IPS-11a (cell line): ENCODE results near the gene LDLRAD3.

Experiments
- H3K4me3 ChIP-seq: one replicate; pipeline ENCODE4 v1.5.1; 2013; ENCODE audit warnings: low read depth, low read length, control low read depth

LDLRAD3 gene

GRCh38 chr11:35927104-35927503, 16.8 kb upstream of the LDLRAD3 start:
- no peak overlapping the region for H3K4me3 ChIP-seq

- no peak overlapping the region for H3K4me3 ChIP-seq
Measured at GRCh38 chr11:35927682-35928081, 16.2 kb upstream of the LDLRAD3 start.

- H3K4me3 ChIP-seq = no peak overlapping the region
Measured at GRCh38 chr11:35928688-35929395, 15.0 kb upstream of the LDLRAD3 start.

- H3K4me3 ChIP-seq = no peak overlapping the region
Measured at GRCh38 chr11:35930466-35930865, 13.4 kb upstream of the LDLRAD3 start.

GRCh38 chr11:35932121-35932520, 11.7 kb upstream of the LDLRAD3 start:
- no peak overlapping the region for H3K4me3 ChIP-seq

DNA sequence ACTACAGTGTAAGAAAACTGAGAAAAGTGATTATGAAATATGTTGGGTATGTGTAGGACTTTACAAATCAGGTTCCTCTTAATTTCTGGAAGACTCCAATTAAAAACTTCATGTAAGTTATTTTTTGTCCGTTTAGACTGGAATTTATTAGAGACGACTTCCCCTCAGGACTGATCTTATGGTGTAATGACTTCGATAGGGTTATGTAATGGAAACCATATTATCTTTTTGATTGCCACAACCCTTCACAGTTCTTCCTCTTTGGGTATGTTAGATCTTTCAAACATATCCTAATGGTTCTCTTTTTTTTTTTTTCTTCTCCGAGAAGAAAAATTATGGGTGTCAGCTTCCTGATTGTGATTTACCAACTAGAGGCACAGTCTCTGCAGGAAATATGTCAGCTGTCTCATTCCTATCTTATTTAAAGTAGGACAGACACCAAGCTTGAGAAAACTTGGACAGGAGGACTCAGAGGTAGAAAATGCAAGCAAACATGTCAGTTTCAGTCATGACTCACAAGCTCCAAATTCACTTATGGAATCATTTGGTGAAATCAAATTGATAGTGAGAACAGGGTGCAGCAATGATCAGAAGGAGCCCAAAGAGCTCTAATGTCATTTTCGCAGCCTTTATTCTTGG, 11.1 kb upstream of the LDLRAD3 start:
- no peak overlapping the region for H3K4me3 ChIP-seq

DNA sequence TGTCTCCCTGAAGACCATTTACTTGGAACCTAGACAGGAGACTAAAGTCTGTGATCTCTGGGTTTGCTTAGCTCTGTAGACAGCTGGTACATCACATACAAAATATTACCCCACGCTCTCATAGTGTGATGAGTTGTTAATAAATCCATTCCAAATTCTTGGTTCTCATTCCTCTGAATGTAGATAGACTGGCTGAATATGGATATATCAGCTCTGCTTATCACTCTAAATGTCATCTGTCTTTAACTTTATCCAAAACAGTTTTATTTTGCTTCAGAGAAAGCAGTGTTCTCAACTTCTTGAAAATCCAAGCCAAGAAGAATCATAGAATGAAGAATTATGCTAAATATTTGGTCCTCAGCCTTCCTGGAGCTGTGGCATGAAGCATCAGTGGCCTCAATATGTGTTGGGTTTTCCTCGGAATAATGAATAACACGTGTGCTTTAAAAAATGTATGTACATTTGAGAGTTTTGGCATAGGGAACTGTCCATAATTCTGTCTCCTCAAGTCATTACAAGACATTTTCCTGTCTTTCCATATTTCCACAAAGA, 10.5 kb upstream of the LDLRAD3 start:
- no peak overlapping the region for H3K4me3 ChIP-seq

DNA sequence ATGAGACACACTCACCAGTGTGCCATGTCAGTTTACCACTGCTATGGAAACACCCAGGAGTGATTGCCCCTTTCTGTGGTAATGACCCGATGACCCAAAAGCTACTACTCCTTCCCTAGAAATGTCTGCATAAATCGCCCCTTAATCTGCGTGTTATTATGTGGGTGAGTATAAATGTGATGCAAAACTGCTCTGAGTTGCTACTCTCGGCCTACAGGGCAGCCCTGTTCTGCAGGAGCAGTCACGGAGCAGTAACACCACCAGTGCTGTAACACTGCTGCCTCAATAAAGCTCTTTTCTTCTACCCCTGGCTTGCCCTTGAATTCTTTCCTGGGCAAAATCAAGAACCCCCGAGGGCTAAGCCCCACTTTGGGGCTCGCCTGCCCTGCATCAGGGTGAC, 9.6 kb upstream of the LDLRAD3 start:
- no peak overlapping the region for H3K4me3 ChIP-seq

- H3K4me3 ChIP-seq = no peak overlapping the region
Measured at GRCh38 chr11:35934981-35935380, 8.9 kb upstream of the LDLRAD3 start.

GRCh38 chr11:35935390-35935789, 8.5 kb upstream of the LDLRAD3 start:
- H3K4me3 ChIP-seq = no peak overlapping the region

GRCh38 chr11:35937111-35937510, 6.8 kb upstream of the LDLRAD3 start:
- no peak overlapping the region for H3K4me3 ChIP-seq

GRCh38 chr11:35937700-35938099, 6.2 kb upstream of the LDLRAD3 start:
- no peak overlapping the region for H3K4me3 ChIP-seq

GRCh38 chr11:35938231-35938630, 5.6 kb upstream of the LDLRAD3 start:
- no peak overlapping the region for H3K4me3 ChIP-seq

GRCh38 chr11:35943309-35943708, 553 bp upstream of the LDLRAD3 start:
- peak overlapping the region; percentile 50 for H3K4me3 ChIP-seq

DNA sequence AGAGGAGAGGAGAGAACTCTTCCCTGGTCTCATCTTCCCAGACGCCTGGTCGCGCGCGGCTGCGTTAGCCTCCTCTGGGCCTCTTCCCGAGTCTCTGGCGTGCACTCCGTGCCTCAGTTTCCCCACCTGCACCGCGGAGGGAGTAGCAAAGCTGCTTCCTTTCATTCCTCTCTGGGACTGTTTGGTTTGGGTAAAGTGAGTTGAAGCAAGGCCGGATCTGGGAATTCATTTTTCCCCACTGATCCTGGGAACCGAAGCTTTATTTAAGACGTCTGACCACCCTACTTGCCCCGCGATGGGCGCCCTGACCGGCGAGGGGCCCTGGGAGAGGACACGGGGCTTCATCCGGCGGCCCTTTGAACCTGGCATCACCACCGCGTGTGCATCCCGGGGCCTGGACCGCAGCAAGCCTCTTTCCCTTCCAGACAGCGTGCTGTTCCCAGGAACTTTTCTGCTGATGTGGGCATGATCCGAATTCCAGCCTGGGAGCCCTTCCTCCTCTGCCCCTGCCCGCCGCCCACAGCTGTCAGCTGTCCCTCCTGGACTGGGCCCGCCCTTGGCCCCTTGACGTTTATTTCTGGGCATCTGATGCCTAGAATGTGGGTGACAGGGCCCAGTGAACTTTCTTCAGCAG, 758 bp downstream of the LDLRAD3 start:
- peak overlapping the region; percentile 44 for H3K4me3 ChIP-seq

- H3K4me3 ChIP-seq = no peak overlapping the region
Measured at GRCh38 chr11:35945137-35945518, 1.3 kb downstream of the LDLRAD3 start.

DNA sequence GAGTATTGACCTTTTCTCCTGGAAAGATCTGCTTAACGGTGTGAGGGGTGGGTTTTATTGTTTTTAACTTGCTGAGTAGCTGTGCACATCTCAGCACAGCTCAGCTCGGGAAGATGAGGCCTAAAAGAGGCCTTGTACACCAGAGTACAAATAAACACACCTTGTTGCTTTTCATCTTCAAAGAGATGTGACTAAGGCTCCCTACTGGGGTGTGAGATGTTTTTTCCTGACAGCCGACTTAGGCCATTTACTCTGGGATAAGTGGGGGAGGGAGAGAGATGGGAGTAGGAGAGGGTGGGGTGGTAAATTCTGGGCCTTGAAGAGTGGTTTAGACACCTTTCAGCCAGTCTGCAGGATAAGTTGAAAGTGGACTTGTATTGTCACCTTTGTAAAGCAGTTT, 2.9 kb downstream of the LDLRAD3 start:
- H3K4me3 ChIP-seq = no peak overlapping the region

DNA sequence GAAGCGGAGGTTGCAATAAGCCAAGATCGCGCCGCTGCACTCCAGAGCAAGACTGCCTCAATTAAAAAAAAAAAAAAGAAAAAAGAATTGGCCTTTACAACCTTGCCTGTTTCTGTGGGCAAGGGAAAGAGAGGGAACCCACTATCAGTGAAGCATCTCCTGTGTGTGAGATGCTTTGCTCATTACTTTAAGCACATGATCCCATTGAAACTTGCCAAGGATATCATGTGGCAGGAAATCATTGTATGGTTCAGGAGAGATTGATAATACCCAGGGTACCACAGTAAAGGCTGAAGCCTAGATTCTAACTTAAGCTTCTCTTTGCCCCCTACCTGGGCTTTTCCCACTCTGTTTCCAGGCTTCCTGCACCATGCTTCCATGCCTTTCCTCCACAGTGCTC, 3.6 kb downstream of the LDLRAD3 start:
- H3K4me3 ChIP-seq = no peak overlapping the region

- H3K4me3 ChIP-seq = no peak overlapping the region
Measured at GRCh38 chr11:35949242-35949641, 5.4 kb downstream of the LDLRAD3 start.

- H3K4me3 ChIP-seq = no peak overlapping the region
Measured at GRCh38 chr11:35950082-35950481, 6.2 kb downstream of the LDLRAD3 start.

GRCh38 chr11:35951680-35952079, 7.8 kb downstream of the LDLRAD3 start:
- no peak overlapping the region for H3K4me3 ChIP-seq
